Testis (tissue), 2 donors: ENCODE data around the gene HTR4.

Source experiments
- CTCF ChIP-seq, 3 experiments: fragments of 450-650 bp in 2 of 3; fragments of 200-600 bp in 1 of 3; sonication (generic) in 1 of 3; IDR thresholded peaks; one replicate each; pipeline ENCODE4 v1.5.1; 2016 to 2019; ENCODE audit warnings: antibody characterized with exemption in 3 of 3, mild to moderate bottlenecking in 2 of 3, moderate library complexity in 1 of 3
- POLR2A ChIP-seq: fragments of 450-650 bp; IDR thresholded peaks from one replicate; pipeline ENCODE4 v1.6.1; 2017; ENCODE audit warnings: antibody characterized with exemption, mild to moderate bottlenecking, moderate library complexity

DNA sequence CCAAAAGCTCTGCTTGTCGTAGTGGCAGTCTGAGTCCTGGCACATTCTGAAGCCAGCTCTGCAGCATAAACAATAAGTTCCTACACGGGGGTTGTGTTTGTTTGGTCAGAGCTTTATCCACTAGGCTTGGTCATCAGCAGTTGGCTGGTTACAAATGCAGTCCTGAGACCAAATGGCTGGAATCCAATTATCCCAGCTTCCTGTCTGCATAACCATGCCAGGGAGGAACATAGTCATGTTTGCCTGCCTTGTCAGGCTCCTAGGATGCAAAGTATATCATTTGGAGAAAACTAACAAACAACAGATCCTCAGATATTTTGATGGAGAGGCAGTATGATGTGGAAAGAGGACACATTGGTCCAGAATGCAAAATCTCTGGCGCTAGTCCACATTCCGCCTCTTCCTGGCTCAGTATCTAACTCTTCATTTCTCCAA lies 184.8 kb downstream of the HTR4 start:
- TF ChIP-seq CTCF (IDR thresholded peaks at IDR 0.05) (no peak), POLR2A (no peak)
